Gastrocnemius medialis (tissue), 4 donors: ENCODE results near the gene C15orf62. TPM values are rescaled to one million over a fixed set of nuclear protein-coding genes. Genes with fewer than 3 reads are reported as not detected.
A peak's percentile ranks its signal among the peaks of the same experiment; 100 is the strongest.

Source experiments
- ATAC-seq, 2 donors: fragments of 150-250 bp; one replicate each; pipeline ENCODE4 v1.9.1; 2016
- DNase-seq, 2 donors: peaks; one replicate each; pipeline ENCODE4 v3.0.0-alpha.2; 2019
- H3K27ac ChIP-seq, 4 donors: fragments of 200-600 bp; sonication (generic); 1 replicate in 1 of 4; 2 replicates in 3 of 4; pipeline ENCODE4 v1.5.1; 2016 to 2018; ENCODE audit warnings: mild to moderate bottlenecking in 2 of 4, moderate library complexity in 1 of 4
- H3K27me3 ChIP-seq, 3 donors: fragments of 200-600 bp; sonication (generic) in 2 of 3; 1 replicate in 1 of 3; 2 replicates in 2 of 3; pipeline versions ENCODE4 v1.5.1 to v1.6.0; 2016 to 2019; ENCODE audit warnings: mild to moderate bottlenecking in 1 of 3, moderate library complexity in 1 of 3
- H3K36me3 ChIP-seq, 2 donors: fragments of 200-600 bp; sonication (generic) in 1 of 2; one replicate each; pipeline ENCODE4 v1.5.1; 2017 to 2018
- H3K4me1 ChIP-seq, 2 donors: fragments of 200-600 bp; sonication (generic) in 1 of 2; one replicate each; pipeline ENCODE4 v1.5.1; 2016 to 2017; ENCODE audit warnings: mild to moderate bottlenecking in 2 of 2
- H3K4me3 ChIP-seq, 4 donors: fragments of 200-600 bp; sonication (generic) in 3 of 4; 1 replicate in 1 of 4; 2 replicates in 3 of 4; pipeline ENCODE4 v1.5.1; 2016 to 2019; ENCODE audit warnings: mild to moderate bottlenecking in 2 of 4
- H3K9me3 ChIP-seq, 3 donors: fragments of 200-600 bp; sonication (generic) in 2 of 3; 1 replicate in 1 of 3; 2 replicates in 2 of 3; pipeline ENCODE4 v1.5.1; 2016 to 2019
- POLR2A ChIP-seq, 2 donors: fragments of 450-650 bp; IDR thresholded peaks; one replicate each; pipeline ENCODE4 v1.6.1; 2017; ENCODE audit warnings: antibody characterized with exemption in 2 of 2, mild to moderate bottlenecking in 2 of 2, moderate library complexity in 2 of 2
- in situ Hi-C, 4 donors: fragments of 200-750 bp; cut with MboI; loops; one replicate each; pipeline versions ENCODE4 v1.15.0 to v1.8.0; 2017; ENCODE audit warnings: low sequenced_read_pairs in 4 of 4
- intact Hi-C: fragments of 100-400 bp; cut with DNase I; formaldehyde crosslinking; loops from one replicate; pipeline ENCODE4 v1.15.1; 2023; ENCODE audit warnings: low total_unique reads
- total RNA-seq, 4 donors: library from RNA; depleted of rRNA; stranded (reverse); fragments of >200 nt; gene quantifications; one replicate each; pipeline versions ENCODE4 v1.1.0 to v1.2.3, GENCODE V29; 2016
- TF ChIP-seq, protein P1 (sequence below), 5 experiments: fragments of 450-650 bp in 3 of 5; fragments of 200-600 bp in 2 of 5; sonication (generic) in 2 of 5; IDR thresholded peaks in 4 of 5; conservative IDR thresholded peaks in 1 of 5; 1 replicate in 4 of 5; 2 replicates in 1 of 5; pipeline ENCODE4 v1.5.1; 2016 to 2019; ENCODE audit warnings: antibody characterized with exemption in 5 of 5, mild to moderate bottlenecking in 3 of 5, moderate library complexity in 3 of 5

The C15orf62 gene
- total RNA-seq, 4 donors from 2014 or later = 0.09 to 0.49 TPM; not detected in 2

DNA sequence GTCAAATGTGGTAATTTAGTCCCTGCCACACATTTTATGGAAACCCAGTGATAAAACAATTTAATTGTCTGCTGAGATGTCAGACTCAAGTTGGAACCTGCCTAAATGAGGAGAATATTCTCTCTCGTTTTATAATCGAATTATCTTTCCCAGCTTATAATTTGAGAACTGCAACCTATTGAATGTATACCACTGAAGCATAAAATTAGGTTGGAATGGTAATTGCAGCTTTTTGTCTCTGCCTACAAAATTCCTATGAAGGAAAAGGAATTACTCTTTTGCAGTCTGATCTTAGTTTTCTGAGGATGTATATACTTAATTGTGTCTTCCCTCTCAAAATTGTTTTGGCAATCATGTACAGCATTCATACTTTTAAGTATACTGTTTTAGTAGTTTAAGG lies 45.9 kb upstream of the C15orf62 start:
- in situ Hi-C loops = no loop called here
- Histone ChIP-seq H3K9me3 (no peaks in the 10 kb centered on the region), H3K4me3 (no peak overlapping the region), H3K4me1 (no peaks in the 10 kb centered on the region), H3K27ac (no peak overlapping the region), H3K36me3 (no peaks in the 10 kb centered on the region), H3K27me3 (no peaks in the 10 kb centered on the region)
- intact Hi-C loops = no loop called here
- no peak for TF ChIP-seq POLR2A (IDR thresholded peaks at IDR 0.05)
- TF ChIP-seq, protein P1, sequence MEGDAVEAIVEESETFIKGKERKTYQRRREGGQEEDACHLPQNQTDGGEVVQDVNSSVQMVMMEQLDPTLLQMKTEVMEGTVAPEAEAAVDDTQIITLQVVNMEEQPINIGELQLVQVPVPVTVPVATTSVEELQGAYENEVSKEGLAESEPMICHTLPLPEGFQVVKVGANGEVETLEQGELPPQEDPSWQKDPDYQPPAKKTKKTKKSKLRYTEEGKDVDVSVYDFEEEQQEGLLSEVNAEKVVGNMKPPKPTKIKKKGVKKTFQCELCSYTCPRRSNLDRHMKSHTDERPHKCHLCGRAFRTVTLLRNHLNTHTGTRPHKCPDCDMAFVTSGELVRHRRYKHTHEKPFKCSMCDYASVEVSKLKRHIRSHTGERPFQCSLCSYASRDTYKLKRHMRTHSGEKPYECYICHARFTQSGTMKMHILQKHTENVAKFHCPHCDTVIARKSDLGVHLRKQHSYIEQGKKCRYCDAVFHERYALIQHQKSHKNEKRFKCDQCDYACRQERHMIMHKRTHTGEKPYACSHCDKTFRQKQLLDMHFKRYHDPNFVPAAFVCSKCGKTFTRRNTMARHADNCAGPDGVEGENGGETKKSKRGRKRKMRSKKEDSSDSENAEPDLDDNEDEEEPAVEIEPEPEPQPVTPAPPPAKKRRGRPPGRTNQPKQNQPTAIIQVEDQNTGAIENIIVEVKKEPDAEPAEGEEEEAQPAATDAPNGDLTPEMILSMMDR (IDR thresholded peaks at IDR 0.05 in 4 of 5, conservative IDR thresholded peaks at IDR 0.05 in 1 of 5) = no peak
- DNase-seq = no peak
- ATAC-seq = no peak

GRCh38 chr15:40731034-40731433 lies 38.7 kb upstream of the C15orf62 start:
- Histone ChIP-seq H3K4me1 (no peaks in the 10 kb centered on the region), H3K27me3 (no peaks in the 10 kb centered on the region), H3K4me3 (no peak overlapping the region), H3K27ac (peak overlapping the region in 2 of 4 donors; percentile 39 to 41), H3K9me3 (no peaks in the 10 kb centered on the region), H3K36me3 (peaks cover 0 to 25% of the 10 kb centered on the region in 2 donors)
- intact Hi-C loops = no loop called here
- TF ChIP-seq, protein P1 (IDR thresholded peaks at IDR 0.05 in 4 of 5, conservative IDR thresholded peaks at IDR 0.05 in 1 of 5) = no peak
- TF ChIP-seq POLR2A (IDR thresholded peaks at IDR 0.05) = no peak
- no peak for DNase-seq
- in situ Hi-C loops = no loop called here
- no peak for ATAC-seq

- Histone ChIP-seq H3K4me1 (peaks cover 8 to 11% of the 10 kb centered on the region in 2 donors), H3K36me3 (peaks cover 3 to 73% of the 10 kb centered on the region in 2 donors), H3K4me3 (no peak overlapping the region), H3K27ac (no peak overlapping the region), H3K9me3 (no peaks in the 10 kb centered on the region), H3K27me3 (no peaks in the 10 kb centered on the region)
- ATAC-seq (no peak), DNase-seq (no peak)
- TF ChIP-seq, protein P1 (IDR thresholded peaks at IDR 0.05 in 4 of 5, conservative IDR thresholded peaks at IDR 0.05 in 1 of 5) = no peak
- no peak for TF ChIP-seq POLR2A (IDR thresholded peaks at IDR 0.05)
- in situ Hi-C loops = no loop called here
- intact Hi-C loops = no loop called here
Observed at GRCh38 chr15:40736575-40736974, 33.2 kb upstream of the C15orf62 start.

DNA sequence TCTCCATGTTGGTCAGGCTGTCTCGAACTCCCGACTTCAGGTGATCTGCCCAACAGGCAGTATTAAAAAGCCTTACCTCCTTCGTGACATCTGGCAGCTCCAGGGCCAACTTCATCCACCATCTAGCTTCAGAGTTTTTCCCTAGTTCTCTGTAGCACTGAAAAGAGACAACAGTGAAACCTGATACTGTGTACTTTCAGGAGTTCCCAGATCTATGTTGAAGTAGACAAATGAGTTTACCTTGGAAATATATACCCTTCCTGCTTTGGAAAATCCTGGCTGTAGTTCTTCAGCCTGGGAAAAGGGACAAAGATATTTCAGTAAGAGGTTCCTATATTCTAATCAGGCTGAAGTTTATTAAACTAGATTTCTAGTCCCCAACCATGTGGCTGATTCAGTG lies 32.7 kb upstream of the C15orf62 start:
- in situ Hi-C loops = no loop called here
- Histone ChIP-seq H3K27ac (no peak overlapping the region), H3K36me3 (peaks cover 3 to 77% of the 10 kb centered on the region in 2 donors)

More for the DNA sequence above, 32.7 kb upstream of the C15orf62 start:
- intact Hi-C loops = no loop called here
- Histone ChIP-seq H3K27me3 (no peaks in the 10 kb centered on the region), H3K9me3 (no peaks in the 10 kb centered on the region), H3K4me3 (no peak overlapping the region), H3K4me1 (peaks cover 8 to 11% of the 10 kb centered on the region in 2 donors)
- TF ChIP-seq POLR2A (IDR thresholded peaks at IDR 0.05) = no peak
- TF ChIP-seq, protein P1 (IDR thresholded peaks at IDR 0.05 in 4 of 5, conservative IDR thresholded peaks at IDR 0.05 in 1 of 5) = no peak
- no peak for DNase-seq
- no peak for ATAC-seq
